NCI-H1105 (cell line): ENCODE results near the gene COL15A1.

Experiments used
- DNase-seq: peaks from one replicate; lab custom pipeline; 2025; lab: John Stamatoyannopoulos, UW

COL15A1 gene

GRCh38 chr9:98973171-98973570, 29.5 kb downstream of the COL15A1 start:
- DNase-seq, result no peak

GRCh38 chr9:98973576-98973975, 29.9 kb downstream of the COL15A1 start:
- DNase-seq, result no peak

DNA sequence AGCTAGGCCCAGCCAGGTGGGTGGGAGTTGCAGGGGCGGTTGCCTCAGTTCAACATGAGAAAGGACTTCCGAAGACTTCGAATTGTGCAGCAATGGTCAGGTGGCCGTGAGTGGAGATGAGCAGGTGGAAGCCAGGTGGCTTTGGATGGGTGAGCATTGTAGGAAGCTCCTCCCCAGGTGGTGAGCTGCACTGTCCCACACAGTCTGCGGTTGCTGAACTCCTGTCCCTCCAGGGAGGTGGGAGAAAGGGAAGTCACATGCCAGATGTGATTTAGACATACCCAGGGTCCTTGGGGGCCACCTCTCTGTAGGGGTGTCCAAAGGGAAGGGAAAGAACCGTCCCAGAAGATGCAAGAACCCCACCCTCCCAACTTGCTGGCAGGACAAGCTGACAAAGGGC, 30.4 kb downstream of the COL15A1 start:
- DNase-seq, result no peak

- DNase-seq, result no peak
These were observed 30.8 kb downstream of the COL15A1 start for GRCh38 chr9:98974554-98974953.

- DNase-seq, result peak; percentile 51
These were observed 31.4 kb downstream of the COL15A1 start for GRCh38 chr9:98974994-98975712.

- DNase-seq, result no peak
These were observed 32.1 kb downstream of the COL15A1 start for GRCh38 chr9:98975838-98976237.

DNA sequence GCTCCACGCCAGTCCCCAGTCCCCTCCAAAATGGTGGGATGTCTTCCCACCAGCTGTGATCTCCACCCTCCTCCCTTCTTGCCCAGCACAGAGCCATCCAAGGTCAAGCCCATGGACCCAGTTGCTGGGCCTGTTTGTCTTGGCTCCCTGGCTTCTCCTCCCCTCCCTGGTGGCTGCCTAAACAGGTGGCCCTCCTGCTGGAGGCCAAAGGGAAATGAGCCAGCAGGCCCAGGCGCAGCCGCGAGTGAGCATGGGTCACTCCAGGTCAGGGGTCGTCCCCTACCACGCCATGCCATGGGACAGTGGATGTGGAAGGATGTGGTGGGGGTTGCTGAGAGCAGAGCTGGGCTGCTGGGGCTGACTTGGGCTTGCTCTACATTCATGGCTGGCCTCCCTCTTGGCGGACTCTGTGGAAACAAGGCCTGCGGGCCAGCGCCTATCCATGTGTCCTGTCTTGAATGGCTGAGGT, 33.6 kb downstream of the COL15A1 start:
- DNase-seq, result no peak

DNA sequence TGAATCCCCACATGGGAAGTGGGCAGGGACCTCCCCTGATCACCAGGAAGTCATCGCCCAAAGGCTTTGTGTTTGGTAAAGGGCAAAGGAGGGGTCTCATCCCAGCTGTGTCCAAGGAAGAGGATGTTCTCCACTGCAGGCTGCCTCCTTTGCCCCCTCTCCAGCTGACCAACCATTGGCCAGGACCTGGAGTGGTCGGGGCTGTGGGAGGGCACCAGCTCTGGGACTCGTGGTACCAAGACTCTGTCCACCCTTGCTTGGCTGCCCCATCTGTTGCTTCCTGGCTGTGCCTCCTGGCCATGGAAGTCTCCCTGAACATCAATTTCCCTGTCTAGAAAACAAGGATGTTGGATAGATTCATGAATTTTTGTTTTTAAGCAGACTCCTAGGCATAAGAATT, 34.1 kb downstream of the COL15A1 start:
- DNase-seq, result no peak

DNA sequence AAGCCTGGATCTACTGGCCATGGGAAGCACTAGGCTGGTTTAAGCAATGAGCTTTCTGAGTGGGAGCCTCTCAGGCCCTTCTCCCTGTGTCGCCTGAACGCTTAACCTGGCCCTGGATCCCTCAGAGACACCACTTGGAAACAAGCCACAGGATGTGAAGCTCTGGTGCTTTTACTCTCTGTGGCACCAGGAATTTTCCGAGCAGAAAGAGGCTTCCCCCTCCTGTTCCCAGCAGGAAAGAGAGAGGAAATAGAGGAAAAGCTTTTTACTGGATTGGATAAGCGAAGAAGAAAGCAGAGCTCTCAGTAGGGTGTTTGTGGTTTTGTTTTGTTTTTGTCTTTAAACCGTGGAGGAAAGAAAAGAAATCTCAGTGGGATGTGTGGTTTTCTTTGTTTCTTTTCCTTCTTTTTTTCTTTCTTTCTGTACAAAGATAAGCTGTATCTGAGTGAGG, 34.5 kb downstream of the COL15A1 start:
- no peak for DNase-seq

- no peak for DNase-seq
These were observed 36.6 kb downstream of the COL15A1 start for GRCh38 chr9:98980291-98980690.

DNA sequence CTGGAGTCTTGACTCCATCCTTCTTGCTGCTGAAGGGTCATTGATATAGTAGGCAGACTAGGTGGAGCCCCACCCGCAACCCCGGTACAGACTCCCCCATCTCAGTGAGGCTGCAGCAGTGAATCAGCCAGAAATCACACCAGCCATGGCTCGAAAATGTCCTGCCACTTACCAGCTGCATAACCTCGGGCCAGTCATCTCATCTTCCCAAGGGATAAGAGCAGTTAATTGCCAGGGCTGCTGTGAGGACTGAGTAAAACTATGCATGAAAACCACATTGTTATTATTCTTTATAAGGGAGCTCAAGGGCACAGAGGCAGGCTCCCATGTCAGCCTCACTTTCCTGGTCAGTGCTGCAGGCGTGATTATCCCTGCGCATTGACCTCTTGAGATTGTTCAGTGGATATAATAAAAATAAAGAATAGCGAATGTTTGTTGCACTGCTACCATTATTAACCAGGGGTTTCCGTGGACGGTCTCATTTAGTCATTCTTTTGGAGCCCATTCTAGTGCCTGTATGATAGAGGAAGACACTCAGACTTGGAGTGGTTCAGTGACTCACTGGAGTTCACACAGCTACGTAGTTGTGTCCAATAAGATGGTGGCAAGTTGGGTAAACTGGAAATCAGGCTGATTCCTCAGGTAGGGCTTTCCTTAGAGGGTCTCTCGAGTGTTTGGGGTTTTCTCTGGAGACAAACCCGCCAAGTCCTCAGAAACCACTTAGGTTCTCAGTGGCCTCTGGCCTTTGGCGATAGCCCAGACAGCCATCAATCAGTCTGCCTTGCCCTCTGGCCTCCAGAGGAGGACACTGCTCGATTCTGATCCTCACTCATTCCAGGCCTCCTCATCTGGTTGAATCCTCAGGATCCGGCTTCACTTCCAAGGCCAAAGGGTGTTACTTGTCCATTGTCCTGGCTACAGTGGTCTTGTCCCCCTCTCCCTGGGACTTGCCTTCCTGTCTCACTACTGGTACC, 39.9 kb downstream of the COL15A1 start:
- DNase-seq, result no peak

DNA sequence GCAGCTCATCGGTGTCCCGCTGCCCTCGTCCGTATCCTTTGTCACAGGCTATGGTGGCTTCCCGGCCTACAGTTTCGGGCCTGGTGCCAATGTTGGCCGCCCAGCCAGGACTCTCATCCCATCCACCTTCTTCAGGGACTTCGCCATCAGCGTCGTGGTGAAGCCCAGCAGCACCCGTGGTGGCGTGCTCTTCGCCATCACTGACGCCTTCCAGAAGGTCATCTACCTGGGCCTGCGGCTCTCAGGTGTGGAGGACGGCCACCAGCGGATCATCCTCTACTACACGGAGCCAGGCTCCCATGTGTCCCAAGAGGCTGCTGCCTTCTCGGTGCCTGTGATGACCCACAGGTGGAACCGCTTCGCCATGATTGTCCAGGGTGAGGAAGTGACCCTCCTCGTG, 41.9 kb downstream of the COL15A1 start:
- no peak for DNase-seq

- no peak for DNase-seq
These were observed 43.4 kb downstream of the COL15A1 start for GRCh38 chr9:98986866-98987651.

GRCh38 chr9:98989036-98990000, 45.6 kb downstream of the COL15A1 start:
- no peak for DNase-seq

GRCh38 chr9:98990181-98990870, 46.6 kb downstream of the COL15A1 start:
- no peak for DNase-seq

GRCh38 chr9:98992107-98992884, 48.6 kb downstream of the COL15A1 start:
- DNase-seq, result no peak

DNA sequence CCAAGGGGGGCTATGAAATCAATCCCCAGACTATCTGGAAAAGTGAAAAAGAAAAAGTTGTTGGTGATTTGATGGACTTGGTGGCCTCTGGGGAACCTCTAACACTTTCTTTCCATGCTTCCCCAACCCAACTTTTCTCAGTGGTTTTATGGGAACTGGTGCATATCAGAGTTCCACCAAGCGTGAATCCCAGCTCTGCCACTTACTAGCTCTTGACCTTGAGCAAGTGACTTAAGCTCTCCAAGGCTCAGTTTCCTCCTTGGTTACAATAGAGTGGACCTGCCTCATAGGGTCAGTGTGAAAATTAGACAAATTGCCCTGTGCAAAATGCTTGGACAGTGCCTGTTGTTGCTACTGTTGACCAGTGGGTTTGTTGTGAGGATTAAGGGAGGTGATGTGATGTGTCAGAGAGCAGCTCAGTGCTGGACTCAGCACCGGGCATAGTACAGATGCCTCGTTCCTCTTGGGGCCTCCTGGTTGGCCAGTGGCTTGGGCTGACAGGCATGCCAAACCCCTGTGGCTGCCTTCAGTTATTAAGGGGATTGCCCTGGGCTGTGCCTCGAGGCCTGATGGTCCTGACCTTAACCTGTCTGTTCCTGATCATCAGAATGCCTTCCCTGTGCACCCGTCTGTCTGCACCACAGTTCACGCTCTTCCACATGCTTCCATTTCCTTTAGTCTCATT, 49.3 kb downstream of the COL15A1 start:
- no peak for DNase-seq

GRCh38 chr9:98993570-98993945, 49.9 kb downstream of the COL15A1 start:
- no peak for DNase-seq
